Lower leg skin (tissue), 3 donors: ENCODE data around the gene ZNF92.

ENCODE experiments used
- CTCF ChIP-seq, 3 donors: fragments of 450-650 bp; IDR thresholded peaks; one replicate each; pipeline ENCODE4 v1.5.1; 2016; ENCODE audit warnings: antibody characterized with exemption in 3 of 3, mild to moderate bottlenecking in 3 of 3, moderate library complexity in 2 of 3
- POLR2A ChIP-seq, 2 donors: fragments of 450-650 bp; IDR thresholded peaks; one replicate each; pipeline ENCODE4 v1.6.1; 2016 to 2017; ENCODE audit warnings: antibody characterized with exemption in 2 of 2, mild to moderate bottlenecking in 1 of 2, moderate library complexity in 1 of 2

- TF ChIP-seq CTCF (IDR thresholded peaks at IDR 0.05), result no peak
- no peak for TF ChIP-seq POLR2A (IDR thresholded peaks at IDR 0.05)
Observed at GRCh38 chr7:65354263-65354662, 19.4 kb upstream of the ZNF92 start.
